ENCODE data around the gene EPHB1.

The EPHB1 gene

GRCh38 chr3:135158520-135158919 lies 363.5 kb downstream of the EPHB1 start:
- POLR2A ChIA-PET: no interaction called here
- TF ChIP-seq CTCF (IDR thresholded peaks at IDR 0.05; ENCODE audit: insufficient read depth, low read length, missing control alignments): no peak
- DNase-seq (ENCODE audit: low read depth, low spot score): no peak
- H3K4me3 ChIP-seq (ENCODE audit: low read depth, low read length): no peak overlapping the region
- CTCF ChIA-PET: no interaction called here

GRCh38 chr3:135159681-135160247 lies 364.7 kb downstream of the EPHB1 start:
- TF ChIP-seq CTCF (IDR thresholded peaks at IDR 0.05; ENCODE audit: insufficient read depth, low read length, missing control alignments): no peak
- POLR2A ChIA-PET: no interaction called here

GRCh38 chr3:135161425-135161824 lies 366.4 kb downstream of the EPHB1 start:
- no peak for TF ChIP-seq CTCF (IDR thresholded peaks at IDR 0.05; ENCODE audit: insufficient read depth, low read length, missing control alignments)
- no peak for DNase-seq (ENCODE audit: low read depth, low spot score)
- POLR2A ChIA-PET: no interaction called here
- CTCF ChIA-PET: no interaction called here
- H3K4me3 ChIP-seq (ENCODE audit: low read depth, low read length): no peak overlapping the region

More at GRCh38 chr3:135159681-135160247, 364.7 kb downstream of the EPHB1 start:
- H3K4me3 ChIP-seq (ENCODE audit: low read depth, low read length): no peak overlapping the region
- DNase-seq (ENCODE audit: low read depth, low spot score): no peak
- CTCF ChIA-PET: no interaction called here

- CTCF ChIA-PET: no interaction called here
- TF ChIP-seq CTCF (IDR thresholded peaks at IDR 0.05; ENCODE audit: insufficient read depth, low read length, missing control alignments): no peak
- H3K4me3 ChIP-seq (ENCODE audit: low read depth, low read length): no peak overlapping the region
- POLR2A ChIA-PET: no interaction called here
- DNase-seq (ENCODE audit: low read depth, low spot score): no peak
These were observed 368.6 kb downstream of the EPHB1 start for GRCh38 chr3:135163701-135164100.

GRCh38 chr3:135165260-135165659 lies 370.2 kb downstream of the EPHB1 start:
- H3K4me3 ChIP-seq (ENCODE audit: low read depth, low read length): no peak overlapping the region
- TF ChIP-seq CTCF (IDR thresholded peaks at IDR 0.05; ENCODE audit: insufficient read depth, low read length, missing control alignments): no peak
- ChIA-PET CTCF (no interaction called here), POLR2A (no interaction called here)
- DNase-seq (ENCODE audit: low read depth, low spot score): no peak

GRCh38 chr3:135166266-135166825 lies 371.3 kb downstream of the EPHB1 start:
- CTCF ChIA-PET: no interaction called here
- POLR2A ChIA-PET: no interaction called here
- no peak for DNase-seq (ENCODE audit: low read depth, low spot score)
- no peak for TF ChIP-seq CTCF (IDR thresholded peaks at IDR 0.05; ENCODE audit: insufficient read depth, low read length, missing control alignments)
- no peak overlapping the region for H3K4me3 ChIP-seq (ENCODE audit: low read depth, low read length)

All from AG04449 (cell line).